ENCODE data around the gene ABHD5. TPM values are rescaled to one million over a fixed set of nuclear protein-coding genes. Genes with fewer than 3 reads are reported as not detected.

Gene ABHD5
- total and polyA plus RNA-seq, 2 of the 13 experiments (the other 11 are each of a cell fraction or from before 2014, with no cell fraction given): 4.5 to 13.3 TPM

DNA sequence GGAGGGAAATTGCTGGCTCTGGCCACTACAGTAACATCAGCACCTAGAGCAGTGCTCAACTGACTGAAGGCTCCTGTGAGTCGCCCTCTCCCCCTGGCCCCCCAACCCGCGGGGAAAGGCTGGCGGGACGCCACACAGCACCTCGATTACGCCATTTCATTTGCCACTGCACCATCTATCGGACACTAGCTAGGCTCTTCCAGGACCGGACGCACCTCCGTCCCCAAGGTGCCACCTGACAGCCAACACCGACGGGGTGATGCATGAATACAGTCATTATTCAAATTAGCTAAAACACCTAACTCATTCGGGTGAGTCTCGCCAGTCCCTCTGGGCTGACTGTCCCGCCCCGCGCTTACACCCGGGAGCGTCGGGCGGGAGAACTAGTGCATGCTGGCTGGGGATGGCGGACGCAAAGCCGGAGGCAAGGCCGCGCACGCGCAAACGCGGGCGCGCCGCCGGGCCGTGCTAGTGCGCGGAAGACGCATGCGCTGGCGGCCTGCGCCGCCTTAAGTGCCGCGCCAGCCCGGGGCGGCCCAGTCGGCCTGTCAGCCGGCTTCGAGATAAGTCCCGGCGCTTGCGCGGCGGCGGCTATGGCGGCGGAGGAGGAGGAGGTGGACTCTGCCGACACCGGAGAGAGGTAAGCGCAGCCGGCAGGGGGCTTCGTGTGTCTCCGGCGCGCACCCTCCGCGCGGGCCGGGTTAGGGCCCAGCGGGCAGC lies at the start of gene ABHD5 (continued):
- TF ChIP-seq, protein P1, sequence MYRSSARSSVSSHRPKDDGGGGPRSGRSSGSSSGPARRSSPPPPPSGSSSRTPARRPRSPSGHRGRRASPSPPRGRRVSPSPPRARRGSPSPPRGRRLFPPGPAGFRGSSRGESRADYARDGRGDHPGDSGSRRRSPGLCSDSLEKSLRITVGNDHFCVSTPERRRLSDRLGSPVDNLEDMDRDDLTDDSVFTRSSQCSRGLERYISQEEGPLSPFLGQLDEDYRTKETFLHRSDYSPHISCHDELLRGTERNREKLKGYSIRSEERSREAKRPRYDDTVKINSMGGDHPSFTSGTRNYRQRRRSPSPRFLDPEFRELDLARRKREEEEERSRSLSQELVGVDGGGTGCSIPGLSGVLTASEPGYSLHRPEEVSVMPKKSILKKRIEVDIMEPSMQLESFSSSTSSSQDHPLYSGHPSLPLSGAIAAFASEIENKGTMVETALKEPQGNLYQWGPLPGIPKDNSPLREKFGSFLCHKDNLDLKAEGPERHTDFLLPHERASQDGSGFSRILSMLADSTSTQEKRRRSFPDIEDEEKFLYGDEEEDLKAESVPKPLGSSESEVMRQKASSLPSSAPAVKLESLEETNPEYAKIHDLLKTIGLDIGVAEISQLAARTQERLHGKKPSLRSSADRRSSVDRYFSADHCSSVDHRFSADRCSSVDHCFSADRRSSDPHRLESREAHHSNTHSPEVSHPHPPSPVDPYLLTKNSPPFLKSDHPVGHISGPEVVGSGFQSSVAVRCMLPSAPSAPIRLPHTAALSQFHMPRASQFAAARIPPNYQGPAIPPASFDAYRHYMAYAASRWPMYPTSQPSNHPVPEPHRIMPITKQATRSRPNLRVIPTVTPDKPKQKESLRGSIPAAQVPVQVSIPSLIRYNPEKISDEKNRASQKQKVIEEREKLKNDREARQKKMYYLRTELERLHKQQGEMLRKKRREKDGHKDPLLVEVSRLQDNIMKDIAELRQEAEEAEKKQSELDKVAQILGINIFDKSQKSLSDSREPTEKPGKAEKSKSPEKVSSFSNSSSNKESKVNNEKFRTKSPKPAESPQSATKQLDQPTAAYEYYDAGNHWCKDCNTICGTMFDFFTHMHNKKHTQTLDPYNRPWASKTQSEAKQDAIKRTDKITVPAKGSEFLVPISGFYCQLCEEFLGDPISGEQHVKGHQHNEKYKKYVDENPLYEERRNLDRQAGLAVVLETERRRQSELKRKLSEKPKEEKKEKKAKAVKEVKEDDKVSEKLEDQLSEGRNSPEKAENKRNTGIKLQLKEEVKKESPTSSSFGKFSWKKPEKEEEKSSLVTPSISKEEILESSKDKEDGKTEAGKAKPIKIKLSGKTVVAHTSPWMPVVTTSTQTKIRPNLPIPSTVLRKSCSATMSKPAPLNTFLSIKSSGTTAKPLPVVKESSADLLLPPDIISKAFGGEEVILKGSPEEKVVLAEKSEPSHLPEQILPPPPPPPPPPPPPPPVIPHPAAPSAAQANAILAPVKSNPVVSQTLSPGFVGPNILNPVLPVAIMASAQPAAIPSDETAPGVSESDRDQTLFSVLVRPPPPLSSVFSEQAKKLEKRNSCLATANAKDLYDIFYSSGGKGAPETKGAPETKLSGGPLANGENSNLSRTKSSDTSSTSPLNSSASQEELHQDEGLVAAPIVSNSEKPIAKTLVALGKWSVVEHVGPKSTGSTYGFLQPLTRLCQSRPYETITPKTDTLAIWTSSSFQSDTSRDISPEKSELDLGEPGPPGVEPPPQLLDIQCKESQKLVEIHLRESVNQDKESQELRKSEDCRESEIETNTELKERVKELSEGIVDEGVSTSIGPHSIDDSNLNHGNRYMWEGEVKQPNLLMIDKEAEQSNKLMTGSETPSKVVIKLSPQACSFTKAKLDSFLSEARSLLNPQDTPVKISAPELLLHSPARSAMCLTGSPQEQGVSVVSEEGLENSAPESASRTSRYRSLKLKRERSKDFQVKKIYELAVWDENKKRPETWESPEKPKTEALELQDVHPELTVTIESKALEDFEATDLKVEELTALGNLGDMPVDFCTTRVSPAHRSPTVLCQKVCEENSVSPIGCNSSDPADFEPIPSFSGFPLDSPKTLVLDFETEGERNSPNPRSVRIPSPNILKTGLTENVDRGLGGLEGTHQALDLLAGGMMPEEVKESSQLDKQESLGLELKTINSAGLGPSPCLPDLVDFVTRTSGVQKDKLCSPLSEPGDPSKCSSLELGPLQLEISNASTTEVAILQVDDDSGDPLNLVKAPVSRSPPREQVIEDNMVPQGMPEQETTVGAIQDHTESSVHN (CRISPR knock-in tag; IDR thresholded peaks at IDR 0.05): peak; percentile 96; the same call in 1 of the 2 replicates
- TF ChIP-seq ZNF225 (CRISPR knock-in tag; IDR thresholded peaks at IDR 0.05) (no peak; the same call in 1 of the 2 replicates), SNAPC2 (CRISPR knock-in tag; IDR thresholded peaks at IDR 0.05) (peak; percentile 84), CEBPB (IDR thresholded peaks at IDR 0.05; ENCODE audit: borderline replicate concordance, low read depth, low read length) (no peak), ZNF557 (CRISPR knock-in tag; IDR thresholded peaks at IDR 0.05) (peak; percentile 69; the same call in 1 of the 2 replicates), ZFP36L2 (CRISPR knock-in tag; IDR thresholded peaks at IDR 0.05) (peak; percentile 67; the same call in 1 of the 2 replicates), RELA (CRISPR knock-in tag; IDR thresholded peaks at IDR 0.05) (no peak; the same call in 1 of the 2 replicates), FOXA1 (IDR thresholded peaks at IDR 0.05) (no peak), FOXA1 (CRISPR knock-in tag; IDR thresholded peaks at IDR 0.05) (peak; percentile 6; the same call in 1 of the 2 replicates), DNMT1 (CRISPR knock-in tag; IDR thresholded peaks at IDR 0.05) (peak; percentile 89; the same call in 1 of the 2 replicates), ZNF766 (CRISPR knock-in tag; IDR thresholded peaks at IDR 0.05; ENCODE audit: borderline replicate concordance) (peak; percentile 98), FOXK1 (CRISPR knock-in tag; IDR thresholded peaks at IDR 0.05; ENCODE audit: borderline replicate concordance, low read depth) (peak; percentile 49; the same call in 1 of the 2 replicates)
- TF ChIP-seq, protein P2, sequence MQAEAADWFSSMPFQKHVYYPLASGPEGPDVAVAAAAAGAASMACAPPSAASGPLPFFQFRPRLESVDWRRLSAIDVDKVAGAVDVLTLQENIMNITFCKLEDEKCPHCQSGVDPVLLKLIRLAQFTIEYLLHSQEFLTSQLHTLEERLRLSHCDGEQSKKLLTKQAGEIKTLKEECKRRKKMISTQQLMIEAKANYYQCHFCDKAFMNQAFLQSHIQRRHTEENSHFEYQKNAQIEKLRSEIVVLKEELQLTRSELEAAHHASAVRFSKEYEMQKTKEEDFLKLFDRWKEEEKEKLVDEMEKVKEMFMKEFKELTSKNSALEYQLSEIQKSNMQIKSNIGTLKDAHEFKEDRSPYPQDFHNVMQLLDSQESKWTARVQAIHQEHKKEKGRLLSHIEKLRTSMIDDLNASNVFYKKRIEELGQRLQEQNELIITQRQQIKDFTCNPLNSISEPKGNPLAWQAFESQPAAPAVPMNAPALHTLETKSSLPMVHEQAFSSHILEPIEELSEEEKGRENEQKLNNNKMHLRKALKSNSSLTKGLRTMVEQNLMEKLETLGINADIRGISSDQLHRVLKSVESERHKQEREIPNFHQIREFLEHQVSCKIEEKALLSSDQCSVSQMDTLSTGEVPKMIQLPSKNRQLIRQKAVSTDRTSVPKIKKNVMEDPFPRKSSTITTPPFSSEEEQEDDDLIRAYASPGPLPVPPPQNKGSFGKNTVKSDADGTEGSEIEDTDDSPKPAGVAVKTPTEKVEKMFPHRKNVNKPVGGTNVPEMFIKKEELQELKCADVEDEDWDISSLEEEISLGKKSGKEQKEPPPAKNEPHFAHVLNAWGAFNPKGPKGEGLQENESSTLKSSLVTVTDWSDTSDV (CRISPR knock-in tag; IDR thresholded peaks at IDR 0.05): no peak; the same call in 1 of the 2 replicates
- TF ChIP-seq, protein P3, sequence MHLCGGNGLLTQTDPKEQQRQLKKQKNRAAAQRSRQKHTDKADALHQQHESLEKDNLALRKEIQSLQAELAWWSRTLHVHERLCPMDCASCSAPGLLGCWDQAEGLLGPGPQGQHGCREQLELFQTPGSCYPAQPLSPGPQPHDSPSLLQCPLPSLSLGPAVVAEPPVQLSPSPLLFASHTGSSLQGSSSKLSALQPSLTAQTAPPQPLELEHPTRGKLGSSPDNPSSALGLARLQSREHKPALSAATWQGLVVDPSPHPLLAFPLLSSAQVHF (CRISPR knock-in tag; IDR thresholded peaks at IDR 0.05): peak; percentile 74

Measured in HepG2 (cell line).